HepG2 (cell line): ENCODE data around the gene CSF1R. TPM values are rescaled to one million over a fixed set of nuclear protein-coding genes. Genes with fewer than 3 reads are reported as not detected.

Experiments
- CAMTA2 ChIP-seq: sonication (generic); formaldehyde crosslinking; IDR thresholded peaks from 2 replicates; pipeline ENCODE4 v1.4.0; 2020; ENCODE audit warnings: mild to moderate bottlenecking, missing genetic modification reagents, borderline replicate concordance
- CBX5 ChIP-seq: sonication (generic); formaldehyde crosslinking; IDR thresholded peaks from 2 replicates; pipeline ENCODE4 v1.4.0; 2020; ENCODE audit warnings: missing genetic modification reagents, borderline replicate concordance
- CENPBD1 ChIP-seq: sonication (generic); formaldehyde crosslinking; IDR thresholded peaks from 2 replicates; pipeline ENCODE4 v1.8.0; 2022; ENCODE audit warnings: missing genetic modification reagents, low read depth, mild to moderate bottlenecking, borderline replicate concordance
- CENPX ChIP-seq: sonication (generic); formaldehyde crosslinking; IDR thresholded peaks from 2 replicates; pipeline ENCODE4 v1.9.0; 2021; ENCODE audit warnings: mild to moderate bottlenecking, missing genetic modification reagents, moderate library complexity
- FOXO1 ChIP-seq: sonication (generic); formaldehyde crosslinking; IDR thresholded peaks from 2 replicates; pipeline ENCODE4 v1.4.0; 2020; ENCODE audit warnings: missing genetic modification reagents
- FOXP1 ChIP-seq, 2 experiments: fragments of 450-650 bp in 1 of 2; IDR thresholded peaks; 2 replicates each; pipeline ENCODE4 v1.6.1; 2017 to 2018; ENCODE audit warnings: antibody characterized with exemption in 1 of 2
- GTF2F1 ChIP-seq: fragments of 150-350 bp; IDR thresholded peaks from 2 replicates; pipeline ENCODE4 v1.6.1; 2014; ENCODE audit warnings: low read length
- RFXAP ChIP-seq: sonication (generic); formaldehyde crosslinking; IDR thresholded peaks from 2 replicates; pipeline ENCODE4 v1.4.0; 2020; ENCODE audit warnings: missing genetic modification reagents, borderline replicate concordance
- ZBTB46 ChIP-seq: sonication (generic); formaldehyde crosslinking; IDR thresholded peaks from 2 replicates; pipeline ENCODE4 v1.4.0; 2020; ENCODE audit warnings: mild to moderate bottlenecking, missing genetic modification reagents, borderline replicate concordance
- ZFX ChIP-seq: sonication (generic); formaldehyde crosslinking; IDR thresholded peaks from 2 replicates; pipeline ENCODE4 v1.4.0; 2020; ENCODE audit warnings: mild to moderate bottlenecking, low read depth, missing genetic modification reagents, moderate library complexity
- ZNF20 ChIP-seq: sonication (generic); formaldehyde crosslinking; IDR thresholded peaks from 2 replicates; pipeline ENCODE4 v1.4.0; 2020; ENCODE audit warnings: mild to moderate bottlenecking, moderate library complexity, missing genetic modification reagents
- ZNF292 ChIP-seq: sonication (generic); formaldehyde crosslinking; IDR thresholded peaks from 2 replicates; pipeline ENCODE4 v1.8.1; 2022; ENCODE audit warnings: mild to moderate bottlenecking, low read depth, missing genetic modification reagents, borderline replicate concordance
- ZNF326 ChIP-seq: sonication (generic); formaldehyde crosslinking; IDR thresholded peaks from 2 replicates; pipeline ENCODE4 v1.4.0; 2020; ENCODE audit warnings: missing genetic modification reagents, borderline replicate concordance
- ZNF510 ChIP-seq: sonication (generic); formaldehyde crosslinking; IDR thresholded peaks from 2 replicates; pipeline ENCODE4 v1.4.0; 2020; ENCODE audit warnings: low read depth, mild to moderate bottlenecking, missing genetic modification reagents
- ZNF550 ChIP-seq: sonication (generic); formaldehyde crosslinking; IDR thresholded peaks from 2 replicates; pipeline ENCODE4 v1.4.0; 2020; ENCODE audit warnings: mild to moderate bottlenecking, missing genetic modification reagents, borderline replicate concordance
- ZNF713 ChIP-seq: sonication (generic); formaldehyde crosslinking; IDR thresholded peaks from 2 replicates; pipeline ENCODE4 v1.4.0; 2020; ENCODE audit warnings: mild to moderate bottlenecking, missing genetic modification reagents
- ZNF770 ChIP-seq: sonication (generic); formaldehyde crosslinking; IDR thresholded peaks from 2 replicates; pipeline ENCODE4 v1.5.0; 2020; ENCODE audit warnings: mild to moderate bottlenecking, missing genetic modification reagents
- polyA plus RNA-seq, 8 experiments: library from polyadenylated mRNA; depleted of rRNA in 3 of 8; stranded (reverse) in 7 of 8; unstranded in 1 of 8; fragments of >200 nt; fragmentation: Illumina TruSeq in 4 of 8; extraction: Trizol in 4 of 8; gene quantifications; 2 replicates each; pipeline versions ENCODE4 v1.2.1 to v1.2.3, GENCODE V29; 2011 to 2016; ENCODE audit warnings: low read depth in 4 of 8, missing spikeins in 1 of 8, mixed read lengths in 1 of 8; ENCODE audit not compliant: insufficient read depth in 1 of 8
- total RNA-seq, 5 experiments: library from RNA; depleted of rRNA; stranded (reverse); fragments of >200 nt; fragmentation: Illumina TruSeq; extraction: Trizol; gene quantifications; 2 replicates each; pipeline ENCODE4 v1.2.3, GENCODE V29; 2016; ENCODE audit warnings: low read depth in 1 of 5
- TF ChIP-seq, protein P1 (sequence below): sonication (generic); formaldehyde crosslinking; conservative IDR thresholded peaks from 2 replicates; pipeline ENCODE4 v1.4.0; 2020; ENCODE audit warnings: missing genetic modification reagents
- TF ChIP-seq, protein P2 (sequence below): sonication (generic); formaldehyde crosslinking; IDR thresholded peaks from 2 replicates; pipeline ENCODE4 v1.5.0; 2020; ENCODE audit warnings: missing genetic modification reagents

The CSF1R gene
- total and polyA plus RNA-seq, 2 of the 13 experiments (the other 11 are each of a cell fraction or from before 2014, with no cell fraction given), result 0.01 TPM; not detected in 1

GRCh38 chr5:150129813-150130492, 43.6 kb upstream of the CSF1R start (continued):
- TF ChIP-seq RFXAP (CRISPR knock-in tag) (no peak), ZNF20 (CRISPR knock-in tag) (no peak), ZBTB46 (no peak), ZNF770 (CRISPR knock-in tag) (no peak), ZNF550 (CRISPR knock-in tag) (no peak), CBX5 (CRISPR knock-in tag) (peak; percentile 82; the same call in 1 of the 2 replicates), ZNF713 (CRISPR knock-in tag) (no peak), CAMTA2 (CRISPR knock-in tag) (no peak), GTF2F1 (no peak), ZFX (CRISPR knock-in tag) (peak; percentile 40; the same call in 1 of the 2 replicates), ZNF510 (CRISPR knock-in tag) (no peak), FOXP1 (IDR thresholded peaks at IDR 0.05) (no peak), FOXP1 (CRISPR knock-in tag; IDR thresholded peaks at IDR 0.05) (no peak), ZNF292 (CRISPR knock-in tag) (no peak), ZNF326 (CRISPR knock-in tag) (no peak), CENPX (CRISPR knock-in tag) (no peak), CENPBD1 (CRISPR knock-in tag) (no peak), FOXO1 (CRISPR knock-in tag) (no peak)
- TF ChIP-seq, protein P1, sequence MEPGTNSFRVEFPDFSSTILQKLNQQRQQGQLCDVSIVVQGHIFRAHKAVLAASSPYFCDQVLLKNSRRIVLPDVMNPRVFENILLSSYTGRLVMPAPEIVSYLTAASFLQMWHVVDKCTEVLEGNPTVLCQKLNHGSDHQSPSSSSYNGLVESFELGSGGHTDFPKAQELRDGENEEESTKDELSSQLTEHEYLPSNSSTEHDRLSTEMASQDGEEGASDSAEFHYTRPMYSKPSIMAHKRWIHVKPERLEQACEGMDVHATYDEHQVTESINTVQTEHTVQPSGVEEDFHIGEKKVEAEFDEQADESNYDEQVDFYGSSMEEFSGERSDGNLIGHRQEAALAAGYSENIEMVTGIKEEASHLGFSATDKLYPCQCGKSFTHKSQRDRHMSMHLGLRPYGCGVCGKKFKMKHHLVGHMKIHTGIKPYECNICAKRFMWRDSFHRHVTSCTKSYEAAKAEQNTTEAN (CRISPR knock-in tag), result no peak
- TF ChIP-seq, protein P2, sequence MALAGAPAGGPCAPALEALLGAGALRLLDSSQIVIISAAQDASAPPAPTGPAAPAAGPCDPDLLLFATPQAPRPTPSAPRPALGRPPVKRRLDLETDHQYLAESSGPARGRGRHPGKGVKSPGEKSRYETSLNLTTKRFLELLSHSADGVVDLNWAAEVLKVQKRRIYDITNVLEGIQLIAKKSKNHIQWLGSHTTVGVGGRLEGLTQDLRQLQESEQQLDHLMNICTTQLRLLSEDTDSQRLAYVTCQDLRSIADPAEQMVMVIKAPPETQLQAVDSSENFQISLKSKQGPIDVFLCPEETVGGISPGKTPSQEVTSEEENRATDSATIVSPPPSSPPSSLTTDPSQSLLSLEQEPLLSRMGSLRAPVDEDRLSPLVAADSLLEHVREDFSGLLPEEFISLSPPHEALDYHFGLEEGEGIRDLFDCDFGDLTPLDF, result no peak
